Endothelial cell of umbilical vein (primary cell): ENCODE results near the gene FBXO27.

Experiments used
- EZH2 ChIP-seq: IDR thresholded peaks from 2 replicates; pipeline ENCODE4 v1.6.1; 2012; ENCODE audit warnings: borderline replicate concordance, low read depth, mild to moderate bottlenecking, moderate library complexity, low read length, inconsistent platforms; ENCODE audit not compliant: severe bottlenecking
- JUN ChIP-seq: IDR thresholded peaks from 2 replicates; pipeline ENCODE4 v1.6.1; 2011; ENCODE audit warnings: borderline replicate concordance, low read depth; ENCODE audit not compliant: insufficient read length, insufficient read depth
- MYC ChIP-seq: IDR thresholded peaks from one replicate; pipeline ENCODE4 v1.6.1; 2011; ENCODE audit warnings: mild to moderate bottlenecking, low read depth, low read length
- POLR2A ChIP-seq: IDR thresholded peaks from 2 replicates; pipeline ENCODE4 v1.6.1; 2012; ENCODE audit warnings: low read depth, mild to moderate bottlenecking, control low read depth, low read length
- POLR2AphosphoS5 ChIP-seq: IDR thresholded peaks from 2 replicates; pipeline ENCODE4 v1.6.1; 2012; ENCODE audit warnings: low read depth, mild to moderate bottlenecking, control low read depth, low read length, moderate library complexity; ENCODE audit not compliant: insufficient read depth
- TF ChIP-seq, protein P1 (sequence below), 2 donors: IDR thresholded peaks; 1 replicate in 1 of 2; 2 replicates in 1 of 2; pipeline ENCODE4 v1.5.1; 2011; ENCODE audit warnings: low read length in 2 of 2, mild to moderate bottlenecking in 2 of 2, moderate library complexity in 2 of 2, control low read depth in 1 of 2, inconsistent platforms in 1 of 2, low read depth in 1 of 2; ENCODE audit not compliant: insufficient read depth in 1 of 2; ENCODE audit errors: extremely low read depth in 1 of 2
- TF ChIP-seq, protein P2 (sequence below): IDR thresholded peaks from 2 replicates; pipeline ENCODE4 v1.6.1; 2011; ENCODE audit not compliant: insufficient read depth, insufficient read length

DNA sequence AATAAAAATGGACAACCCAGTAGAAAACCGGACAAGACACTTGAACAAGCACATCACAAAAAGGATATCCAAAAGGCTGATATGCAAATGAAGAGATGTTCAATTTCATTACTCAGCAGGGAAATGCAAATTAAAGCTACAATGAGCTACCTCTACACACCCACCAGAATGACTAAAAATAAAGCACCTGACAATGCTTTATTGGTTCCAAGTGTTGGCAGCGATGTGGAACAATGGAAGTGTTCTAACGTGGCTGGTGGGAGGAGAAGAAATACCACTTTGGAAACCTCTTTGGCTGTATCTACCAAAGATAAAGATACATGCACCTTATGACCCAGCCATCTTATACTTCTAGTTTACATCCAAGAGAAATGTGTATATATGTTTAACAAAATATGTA is 48.1 kb upstream of the FBXO27 start:
- TF ChIP-seq, protein P1, sequence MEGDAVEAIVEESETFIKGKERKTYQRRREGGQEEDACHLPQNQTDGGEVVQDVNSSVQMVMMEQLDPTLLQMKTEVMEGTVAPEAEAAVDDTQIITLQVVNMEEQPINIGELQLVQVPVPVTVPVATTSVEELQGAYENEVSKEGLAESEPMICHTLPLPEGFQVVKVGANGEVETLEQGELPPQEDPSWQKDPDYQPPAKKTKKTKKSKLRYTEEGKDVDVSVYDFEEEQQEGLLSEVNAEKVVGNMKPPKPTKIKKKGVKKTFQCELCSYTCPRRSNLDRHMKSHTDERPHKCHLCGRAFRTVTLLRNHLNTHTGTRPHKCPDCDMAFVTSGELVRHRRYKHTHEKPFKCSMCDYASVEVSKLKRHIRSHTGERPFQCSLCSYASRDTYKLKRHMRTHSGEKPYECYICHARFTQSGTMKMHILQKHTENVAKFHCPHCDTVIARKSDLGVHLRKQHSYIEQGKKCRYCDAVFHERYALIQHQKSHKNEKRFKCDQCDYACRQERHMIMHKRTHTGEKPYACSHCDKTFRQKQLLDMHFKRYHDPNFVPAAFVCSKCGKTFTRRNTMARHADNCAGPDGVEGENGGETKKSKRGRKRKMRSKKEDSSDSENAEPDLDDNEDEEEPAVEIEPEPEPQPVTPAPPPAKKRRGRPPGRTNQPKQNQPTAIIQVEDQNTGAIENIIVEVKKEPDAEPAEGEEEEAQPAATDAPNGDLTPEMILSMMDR (IDR thresholded peaks at IDR 0.05; ENCODE audit: extremely low read depth in 1 of 2, insufficient read depth in 1 of 2, low read depth in 1 of 2, low read length in 2 of 2): no peak
- TF ChIP-seq POLR2AphosphoS5 (no peak), EZH2 (no peak), POLR2A (no peak), MYC (no peak), JUN (no peak)
- TF ChIP-seq, protein P2, sequence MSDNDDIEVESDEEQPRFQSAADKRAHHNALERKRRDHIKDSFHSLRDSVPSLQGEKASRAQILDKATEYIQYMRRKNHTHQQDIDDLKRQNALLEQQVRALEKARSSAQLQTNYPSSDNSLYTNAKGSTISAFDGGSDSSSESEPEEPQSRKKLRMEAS: no peak
